A673 (cell line): ENCODE measurements around the gene TSC22D2. TPM values are rescaled to one million over a fixed set of nuclear protein-coding genes. Genes with fewer than 3 reads are reported as not detected.

ENCODE experiments used
- BruUV-seq: library from RNA; stranded (reverse); fragments of 400-500 nt; replicated peaks from 2 replicates; lab custom pipeline; 2021; lab: Mats Ljungman, UMichigan
- CTCF ChIA-PET: fragments of 300-600 bp; sonication (Branson Sonifier 250); formaldehyde crosslinking; loops from one replicate; lab custom pipeline; 2022; ENCODE audit warnings: antibody characterized with exemption; lab: Charles Lee
- POLR2A ChIA-PET: fragments of 300-600 bp; sonication (Branson Sonifier 250); formaldehyde crosslinking; loops from one replicate; lab custom pipeline; 2022; ENCODE audit warnings: antibody characterized with exemption; ENCODE audit not compliant: low non-redundant PET; lab: Charles Lee
- DNase-seq: peaks from one replicate; pipeline ENCODE4 v3.0.0-alpha.2; 2015; ENCODE audit warnings: low spot score
- H3K27ac ChIP-seq: fragments of 200-600 bp; sonication (generic); 2 replicates; pipeline ENCODE4 v1.5.1; 2016; ENCODE audit warnings: mixed run types, low read depth, mild to moderate bottlenecking, mixed read lengths, antibody characterized with exemption, low read length; ENCODE audit not compliant: poor library complexity, severe bottlenecking
- H3K27me3 ChIP-seq: fragments of 200-600 bp; sonication (generic); replicated peaks from 2 replicates; pipeline ENCODE4 v1.6.1; 2017; ENCODE audit warnings: mixed run types, low read depth, mild to moderate bottlenecking, mixed read lengths, antibody characterized with exemption, low read length; ENCODE audit not compliant: insufficient read depth, poor library complexity
- H3K36me3 ChIP-seq: fragments of 200-600 bp; sonication (generic); 2 replicates; pipeline ENCODE4 v1.6.1; 2016; ENCODE audit warnings: mixed run types, mild to moderate bottlenecking, mixed read lengths, antibody characterized with exemption, low read length; ENCODE audit not compliant: insufficient read depth, poor library complexity, severe bottlenecking
- H3K4me1 ChIP-seq: fragments of 200-600 bp; sonication (generic); 2 replicates; pipeline ENCODE4 v1.6.1; 2017; ENCODE audit warnings: mixed run types, mild to moderate bottlenecking, mixed read lengths, antibody characterized with exemption, low read length; ENCODE audit not compliant: insufficient read depth, poor library complexity, severe bottlenecking
- H3K4me3 ChIP-seq: fragments of 200-600 bp; sonication (generic); 2 replicates; pipeline ENCODE4 v1.5.1; 2016; ENCODE audit warnings: low read depth, mixed run types, mild to moderate bottlenecking, mixed read lengths, low read length; ENCODE audit not compliant: poor library complexity, severe bottlenecking
- H3K9me3 ChIP-seq: fragments of 200-600 bp; sonication (generic); 2 replicates; pipeline ENCODE4 v1.6.1; 2016; ENCODE audit warnings: mixed run types, low read depth, mild to moderate bottlenecking, mixed read lengths, antibody characterized with exemption, low read length; ENCODE audit not compliant: poor library complexity, severe bottlenecking
- CTCF ChIP-seq: fragments of 300-800, 200-600 bp; sonication (generic); conservative IDR thresholded peaks from 2 replicates; pipeline ENCODE4 v1.5.1; 2017; ENCODE audit warnings: low read depth, mild to moderate bottlenecking, antibody characterized with exemption, low read length, moderate library complexity, mixed read lengths
- EZH2 ChIP-seq: fragments of 200-600 bp; sonication (generic); IDR thresholded peaks from 2 replicates; pipeline ENCODE4 v1.6.1; 2017; ENCODE audit warnings: borderline replicate concordance, low read depth, mild to moderate bottlenecking, mixed read lengths, antibody characterized with exemption, low read length; ENCODE audit not compliant: poor library complexity, severe bottlenecking
- intact Hi-C: fragments of 100-400 bp; cut with micrococcal nuclease; formaldehyde crosslinking; loops from one replicate; pipeline ENCODE4 v1.10.0; 2022; ENCODE audit not compliant: unreplicated experiment
- total RNA-seq: library from RNA; stranded (reverse); gene quantifications from 2 replicates; pipeline ENCODE4 v1.2.3, GENCODE V29; 2021

TSC22D2 gene
- total RNA-seq, 1 experiment from 2014 or later, result 28.9 TPM

- ChIA-PET CTCF (interaction anchor here (2.0 kb wide), 1 partner anchor 84 kb away, joined by 13 read pairs; no protein-coding TSS in a partner anchor), POLR2A (no interaction called here)
- DNase-seq, result no peak
- Histone ChIP-seq H3K27ac (no peak overlapping the region), H3K4me3 (peak overlapping the region; percentile 84), H3K9me3 (no peaks in the 10 kb centered on the region), H3K36me3 (no peaks in the 10 kb centered on the region), H3K4me1 (peaks cover 34% of the 10 kb centered on the region), H3K27me3 (no peaks in the 10 kb centered on the region)
- TF ChIP-seq CTCF (no peak), EZH2 (no peak)
- intact Hi-C loops, result loop anchor here (5.0 kb wide), 3 partner anchors 124 to 184 kb away; no protein-coding TSS in a partner anchor
- BruUV-seq, result no TSS peak
Measured at GRCh38 chr3:150411106-150411460, 3.0 kb downstream of the TSC22D2 start.

GRCh38 chr3:150411546-150411945 is 3.4 kb downstream of the TSC22D2 start:
- H3K4me1 ChIP-seq, result peaks cover 34% of the 10 kb centered on the region
- POLR2A ChIA-PET, result no interaction called here
- TSS peak; percentile 30 for BruUV-seq
- CTCF ChIA-PET, result interaction anchor here (1.2 kb wide), 1 partner anchor 84 kb away, joined by 9 read pairs; no protein-coding TSS in a partner anchor
- TF ChIP-seq EZH2, result no peak
- TF ChIP-seq CTCF, result no peak
- intact Hi-C loops, result loop anchor here (5.0 kb wide), 3 partner anchors 124 to 184 kb away; no protein-coding TSS in a partner anchor
- H3K36me3 ChIP-seq, result no peaks in the 10 kb centered on the region
- no peaks in the 10 kb centered on the region for H3K9me3 ChIP-seq
- H3K27me3 ChIP-seq, result no peaks in the 10 kb centered on the region
- no peak for DNase-seq
- H3K4me3 ChIP-seq, result peak overlapping the region; percentile 84
- H3K27ac ChIP-seq, result no peak overlapping the region

- BruUV-seq, result no TSS peak
- peak overlapping the region; percentile 84 for H3K4me3 ChIP-seq
- no peak for TF ChIP-seq EZH2
- intact Hi-C loops, result loop anchor here (5.0 kb wide), 3 partner anchors 125 to 185 kb away; no protein-coding TSS in a partner anchor
- no peaks in the 10 kb centered on the region for H3K9me3 ChIP-seq
- H3K27ac ChIP-seq, result no peak overlapping the region
- CTCF ChIA-PET, result interaction anchor here (1.2 kb wide), 1 partner anchor 84 kb away, joined by 9 read pairs; no protein-coding TSS in a partner anchor
- no peaks in the 10 kb centered on the region for H3K27me3 ChIP-seq
- POLR2A ChIA-PET, result interaction anchor here (0.6 kb wide), 1 partner anchor 30 kb away, joined by 3 read pairs; no protein-coding TSS in a partner anchor
- H3K36me3 ChIP-seq, result no peaks in the 10 kb centered on the region
- peaks cover 33% of the 10 kb centered on the region for H3K4me1 ChIP-seq
- no peak for DNase-seq
Measured at GRCh38 chr3:150411976-150412375, 3.9 kb downstream of the TSC22D2 start.
